ENCODE results near the gene FANCD2.

Gene FANCD2

GRCh38 chr3:10000686-10001085 lies 25.6 kb upstream of the FANCD2 start:
- Histone ChIP-seq H3K27me3 (ENCODE audit: insufficient read depth, low read length, poor library complexity) (no peaks in the 10 kb centered on the region), H3K27ac (ENCODE audit: low read length) (no peak overlapping the region), H4K20me1 (ENCODE audit: insufficient read depth, low read length) (peaks cover 26% of the 10 kb centered on the region), H3K36me3 (ENCODE audit: insufficient read depth, low read length) (peaks cover 71% of the 10 kb centered on the region), H2AFZ (ENCODE audit: low read depth, low read length) (no peak overlapping the region), H3K9ac (ENCODE audit: low read depth, low read length) (no peak overlapping the region), H3K4me1 (ENCODE audit: insufficient read depth, low read length) (no peaks in the 10 kb centered on the region), H3K4me2 (ENCODE audit: insufficient read depth, low read length) (no peak overlapping the region), H3K4me3 (ENCODE audit: low read depth in 1 of 2, low read length in 2 of 2) (no peak overlapping the region), H3K9me3 (ENCODE audit: insufficient read depth, low read length, severe bottlenecking) (no peaks in the 10 kb centered on the region), H3K79me2 (ENCODE audit: insufficient read depth, low read length) (peaks cover 55% of the 10 kb centered on the region)
- no peak for TF ChIP-seq EZH2 (IDR thresholded peaks at IDR 0.05; ENCODE audit: borderline replicate concordance, low read depth, low read length, severe bottlenecking)
- TF ChIP-seq CTCF (IDR thresholded peaks at IDR 0.05; ENCODE audit: borderline replicate concordance, extremely low read depth, low read length, poor library complexity, severe bottlenecking): no peak
- no peak for ATAC-seq (ENCODE audit: insufficient read depth, low read depth)
- no peak for DNase-seq

GRCh38 chr3:10002951-10003350 lies 23.3 kb upstream of the FANCD2 start:
- Histone ChIP-seq H3K4me2 (ENCODE audit: insufficient read depth, low read length) (no peak overlapping the region), H3K27ac (ENCODE audit: low read length) (no peak overlapping the region), H3K79me2 (ENCODE audit: insufficient read depth, low read length) (peaks cover 40% of the 10 kb centered on the region), H4K20me1 (ENCODE audit: insufficient read depth, low read length) (peaks cover 44% of the 10 kb centered on the region), H3K9ac (ENCODE audit: low read depth, low read length) (no peak overlapping the region), H3K4me1 (ENCODE audit: insufficient read depth, low read length) (no peaks in the 10 kb centered on the region), H3K4me3 (ENCODE audit: low read depth in 1 of 2, low read length in 2 of 2) (no peak overlapping the region), H3K36me3 (ENCODE audit: insufficient read depth, low read length) (peaks cover 57% of the 10 kb centered on the region), H3K9me3 (ENCODE audit: insufficient read depth, low read length, severe bottlenecking) (no peaks in the 10 kb centered on the region), H2AFZ (ENCODE audit: low read depth, low read length) (no peak overlapping the region), H3K27me3 (ENCODE audit: insufficient read depth, low read length, poor library complexity) (no peaks in the 10 kb centered on the region)
- ATAC-seq (ENCODE audit: insufficient read depth, low read depth): no peak
- TF ChIP-seq EZH2 (IDR thresholded peaks at IDR 0.05; ENCODE audit: borderline replicate concordance, low read depth, low read length, severe bottlenecking) (no peak), CTCF (IDR thresholded peaks at IDR 0.05; ENCODE audit: borderline replicate concordance, extremely low read depth, low read length, poor library complexity, severe bottlenecking) (no peak)
- DNase-seq: no peak

GRCh38 chr3:10004506-10004905 lies 21.7 kb upstream of the FANCD2 start:
- H3K79me2 ChIP-seq (ENCODE audit: insufficient read depth, low read length): peaks cover 30% of the 10 kb centered on the region; the same call in 1 of the 2 replicates
- H3K36me3 ChIP-seq (ENCODE audit: insufficient read depth, low read length): peaks cover 44% of the 10 kb centered on the region
- no peak for ATAC-seq (ENCODE audit: insufficient read depth, low read depth)
- DNase-seq: no peak
- no peak overlapping the region for H3K9ac ChIP-seq (ENCODE audit: low read depth, low read length)
- H2AFZ ChIP-seq (ENCODE audit: low read depth, low read length): no peak overlapping the region
- no peaks in the 10 kb centered on the region for H3K27me3 ChIP-seq (ENCODE audit: insufficient read depth, low read length, poor library complexity)
- peaks cover 44% of the 10 kb centered on the region for H4K20me1 ChIP-seq (ENCODE audit: insufficient read depth, low read length)
- TF ChIP-seq CTCF (IDR thresholded peaks at IDR 0.05; ENCODE audit: borderline replicate concordance, extremely low read depth, low read length, poor library complexity, severe bottlenecking) (no peak), EZH2 (IDR thresholded peaks at IDR 0.05; ENCODE audit: borderline replicate concordance, low read depth, low read length, severe bottlenecking) (no peak)
- H3K9me3 ChIP-seq (ENCODE audit: insufficient read depth, low read length, severe bottlenecking): no peaks in the 10 kb centered on the region
- no peak overlapping the region for H3K4me2 ChIP-seq (ENCODE audit: insufficient read depth, low read length)
- no peaks in the 10 kb centered on the region for H3K4me1 ChIP-seq (ENCODE audit: insufficient read depth, low read length)
- H3K4me3 ChIP-seq (ENCODE audit: low read depth in 1 of 2, low read length in 2 of 2): no peak overlapping the region
- no peak overlapping the region for H3K27ac ChIP-seq (ENCODE audit: low read length)

Measured in DND-41 (cell line).